Dermis lymphatic vessel endothelial cell (primary cell): ENCODE data around the gene TMEM179B. TPM values are rescaled to one million over a fixed set of nuclear protein-coding genes. Genes with fewer than 3 reads are reported as not detected.

Experiments
- total RNA-seq: library from RNA; depleted of rRNA; stranded (reverse); fragments of >200 nt; gene quantifications from 2 replicates; pipeline ENCODE4 v1.2.1, GENCODE V29; 2014

Gene TMEM179B
- total RNA-seq, result 21.8 and 30.8 TPM in 2 replicates

GRCh38 chr11:62787005-62787759 is at the start of gene TMEM179B:
Gene TMEM179B (plus strand): TSS chr11:62787402. CDS start chr11:62787432, 30 bp downstream.

GRCh38 chr11:62753736-62754603 is 33.2 kb upstream of the TMEM179B start, which contains the start of gene ZBTB3:
Gene ZBTB3 (minus strand): TSS chr11:62754160. CDS start chr11:62753664, 496 bp downstream.

GRCh38 chr11:62771144-62772021 is 15.8 kb upstream of the TMEM179B start, which contains the start of gene TAF6L:
Gene TAF6L (plus strand): TSS chr11:62771396. CDS start chr11:62775784, 4,388 bp downstream.

GRCh38 chr11:62791501-62792201 is 4.4 kb downstream of the TMEM179B start, which contains the start of gene TMEM223:
Gene TMEM223 (minus strand): TSS chr11:62792006. CDS start chr11:62791994, 12 bp downstream.

GRCh38 chr11:62805076-62805892 is 18.1 kb downstream of the TMEM179B start, which contains the start of gene NXF1:
Gene NXF1 (minus strand): TSS chr11:62805440. CDS start chr11:62805356, 84 bp downstream.

GRCh38 chr11:62831520-62832335 is 44.5 kb downstream of the TMEM179B start, which contains the start of gene STX5:
Gene STX5 (minus strand): TSS chr11:62832051. CDS start chr11:62831243, 808 bp downstream.

GRCh38 chr11:62832336-62833234 is 45.4 kb downstream of the TMEM179B start, which contains the start of gene TEX54:
Gene TEX54 (minus strand): TSS chr11:62832841.

GRCh38 chr11:62839050-62839945 is 52.1 kb downstream of the TMEM179B start, which contains the start of gene WDR74:
Gene WDR74 (minus strand): TSS chr11:62839590. CDS start chr11:62839570, 20 bp downstream.

Other genes with a start within 250 kb of the TMEM179B start
- gene AHNAK, start 240.6 kb upstream of the TMEM179B start, total RNA-seq, result 312 and 461 TPM in 2 replicates
- gene EEF1G, start 213.5 kb upstream of the TMEM179B start, total RNA-seq, result 1,528 and 1,531 TPM in 2 replicates
- gene TUT1, start 195.9 kb upstream of the TMEM179B start, total RNA-seq, result 11.7 and 13.0 TPM in 2 replicates
- 170 and 194 TPM in 2 replicates for gene MTA2, start 185.5 kb upstream of the TMEM179B start, total RNA-seq
- gene EML3, start 174.6 kb upstream of the TMEM179B start, total RNA-seq, result 25.7 and 41.2 TPM in 2 replicates
- 2.5 and 4.2 TPM in 2 replicates for gene ROM1, start 174.1 kb upstream of the TMEM179B start, total RNA-seq
- gene B3GAT3, start 165.4 kb upstream of the TMEM179B start, total RNA-seq, result 13.5 and 15.9 TPM in 2 replicates
- 212 and 258 TPM in 2 replicates for gene GANAB, start 140.8 kb upstream of the TMEM179B start, total RNA-seq
- gene INTS5, start 134.1 kb upstream of the TMEM179B start, total RNA-seq, result 14.2 and 19.4 TPM in 2 replicates
- gene C11orf98, start 122.2 kb upstream of the TMEM179B start, total RNA-seq, result 27.8 and 28.0 TPM in 2 replicates
- gene CSKMT, start 122.1 kb upstream of the TMEM179B start, total RNA-seq, result 6.0 and 6.5 TPM in 2 replicates
- 7.7 and 8.7 TPM in 2 replicates for gene UQCC3, start 115.7 kb upstream of the TMEM179B start, total RNA-seq
- 1.8 and 1.9 TPM in 2 replicates for gene LBHD1, start 115.1 kb upstream of the TMEM179B start, total RNA-seq
- 138 and 227 TPM in 2 replicates for gene UBXN1, start 108.3 kb upstream of the TMEM179B start, total RNA-seq
- 0.43 and 0.60 TPM in 2 replicates for gene LRRN4CL, start 97.9 kb upstream of the TMEM179B start, total RNA-seq
- gene BSCL2, start 80.0 kb upstream of the TMEM179B start, total RNA-seq, result 21.1 and 24.7 TPM in 2 replicates
- gene GNG3, start 79.7 kb upstream of the TMEM179B start, total RNA-seq, result not detected in 2 replicates
- gene HNRNPUL2, start 59.9 kb upstream of the TMEM179B start, total RNA-seq, result 8.8 and 9.6 TPM in 2 replicates
- 25.8 and 27.8 TPM in 2 replicates for gene TTC9C, start 58.9 kb upstream of the TMEM179B start, total RNA-seq
- 11.8 and 12.0 TPM in 2 replicates for gene ZBTB3, start 33.2 kb upstream of the TMEM179B start, total RNA-seq
- 71.1 and 73.1 TPM in 2 replicates for gene POLR2G, start 25.8 kb upstream of the TMEM179B start, total RNA-seq
- gene TAF6L, start 16.0 kb upstream of the TMEM179B start, total RNA-seq, result 27.8 and 34.7 TPM in 2 replicates
- 9.6 and 11.8 TPM in 2 replicates for gene TMEM223, start 4.6 kb downstream of the TMEM179B start, total RNA-seq
- gene NXF1, start 18.0 kb downstream of the TMEM179B start, total RNA-seq, result 15.1 and 15.6 TPM in 2 replicates
- gene STX5, start 44.6 kb downstream of the TMEM179B start, total RNA-seq, result 41.9 and 42.4 TPM in 2 replicates
- gene TEX54, start 45.4 kb downstream of the TMEM179B start, total RNA-seq, result not detected in 2 replicates
- 93.5 and 192 TPM in 2 replicates for gene WDR74, start 52.2 kb downstream of the TMEM179B start, total RNA-seq
- 43.7 and 49.4 TPM in 2 replicates for gene SLC3A2, start 93.5 kb downstream of the TMEM179B start, total RNA-seq
- not detected in 2 replicates for gene CHRM1, start 134.0 kb downstream of the TMEM179B start, total RNA-seq
- gene SLC22A6, start 197.6 kb downstream of the TMEM179B start, total RNA-seq, result not detected in 2 replicates
- not detected in 2 replicates for gene SLC22A8, start 228.4 kb downstream of the TMEM179B start, total RNA-seq